ENCODE results near the gene INSIG2.
"Not testable (repeated sequence)": the region's sequence is repeated elsewhere in the genome, so short reads cannot be mapped to it uniquely, and the experiment has no call there.

The INSIG2 gene

DNA sequence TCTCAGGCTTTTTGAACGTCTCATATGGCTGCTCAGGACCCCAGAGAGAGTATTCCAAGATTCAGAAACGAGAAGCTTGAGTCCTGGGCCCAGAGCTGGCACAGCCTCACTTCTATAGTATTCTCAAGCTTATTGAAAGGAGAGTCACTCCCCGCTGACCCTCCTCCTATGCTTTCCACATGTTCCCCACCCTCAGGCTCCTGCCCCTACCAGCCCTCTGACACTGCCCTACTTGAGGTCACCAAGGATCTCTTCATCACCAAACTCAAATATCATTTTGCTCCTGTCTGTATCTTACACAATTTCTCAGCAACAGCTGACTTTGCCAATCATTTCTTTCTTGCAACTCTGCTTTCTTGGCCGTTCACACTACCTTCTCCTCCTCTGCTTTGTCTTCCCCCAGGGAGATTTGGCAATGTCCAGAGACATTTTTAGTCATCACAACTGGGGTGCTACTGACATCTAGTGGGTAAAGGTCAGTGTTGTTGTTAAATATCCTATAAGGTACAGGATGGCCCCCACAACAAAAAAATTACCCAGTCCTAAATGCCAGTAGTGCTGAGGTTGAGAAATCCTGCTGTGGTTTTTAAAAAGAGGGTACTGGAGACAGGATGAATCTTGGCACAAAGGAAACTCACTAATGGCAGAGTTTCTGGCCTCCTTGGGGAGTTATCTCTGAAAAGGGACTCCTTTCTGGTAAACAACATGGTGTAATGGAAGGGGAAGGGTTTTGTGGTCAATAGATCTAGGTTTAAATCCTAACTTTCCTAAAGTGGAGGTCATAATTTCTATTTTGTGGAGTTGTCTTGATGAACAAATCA is 26.9 kb upstream of the INSIG2 start:
- peak; percentile 65 for DNase-seq (ENCODE audit: low spot score)

DNA sequence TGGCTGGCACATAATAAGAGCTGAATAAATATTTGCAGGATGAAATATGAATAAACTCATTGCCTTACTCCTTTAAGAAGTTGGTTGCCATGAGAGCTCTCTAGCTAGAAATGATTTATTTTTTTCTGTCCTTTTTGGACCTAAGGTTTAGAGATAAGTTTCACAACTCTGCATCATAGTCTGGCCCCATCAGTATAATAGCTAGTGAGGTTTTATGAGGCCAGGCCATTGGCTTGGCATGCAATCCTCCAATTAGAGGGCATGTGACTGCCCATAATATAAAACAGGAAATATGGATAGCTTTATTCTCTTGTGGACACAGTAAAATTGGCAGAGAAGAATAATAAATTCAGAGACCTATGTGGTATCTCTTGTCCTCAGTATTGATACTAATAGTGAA is 26.2 kb upstream of the INSIG2 start:
- DNase-seq (ENCODE audit: low spot score), result no peak

DNA sequence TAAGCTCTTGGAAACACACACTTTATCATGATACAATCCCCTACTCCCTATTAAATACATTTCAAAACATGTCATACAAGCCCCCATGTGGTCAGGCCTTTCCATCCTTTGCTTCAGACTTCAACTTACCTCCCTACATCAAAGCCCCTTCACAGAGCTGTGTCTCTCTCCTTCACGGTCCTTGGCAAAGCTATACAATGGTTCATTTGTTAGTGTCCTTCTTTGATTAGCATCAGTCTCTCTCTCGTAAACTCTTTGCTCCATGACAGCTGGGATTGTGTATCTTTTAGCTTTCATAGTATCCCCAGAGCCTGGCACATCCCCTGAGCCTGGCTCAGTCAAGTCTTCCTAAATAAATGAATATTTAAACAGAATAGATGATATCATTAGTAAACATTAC is 25.6 kb upstream of the INSIG2 start:
- peak; percentile 52 for DNase-seq (ENCODE audit: low spot score)

DNA sequence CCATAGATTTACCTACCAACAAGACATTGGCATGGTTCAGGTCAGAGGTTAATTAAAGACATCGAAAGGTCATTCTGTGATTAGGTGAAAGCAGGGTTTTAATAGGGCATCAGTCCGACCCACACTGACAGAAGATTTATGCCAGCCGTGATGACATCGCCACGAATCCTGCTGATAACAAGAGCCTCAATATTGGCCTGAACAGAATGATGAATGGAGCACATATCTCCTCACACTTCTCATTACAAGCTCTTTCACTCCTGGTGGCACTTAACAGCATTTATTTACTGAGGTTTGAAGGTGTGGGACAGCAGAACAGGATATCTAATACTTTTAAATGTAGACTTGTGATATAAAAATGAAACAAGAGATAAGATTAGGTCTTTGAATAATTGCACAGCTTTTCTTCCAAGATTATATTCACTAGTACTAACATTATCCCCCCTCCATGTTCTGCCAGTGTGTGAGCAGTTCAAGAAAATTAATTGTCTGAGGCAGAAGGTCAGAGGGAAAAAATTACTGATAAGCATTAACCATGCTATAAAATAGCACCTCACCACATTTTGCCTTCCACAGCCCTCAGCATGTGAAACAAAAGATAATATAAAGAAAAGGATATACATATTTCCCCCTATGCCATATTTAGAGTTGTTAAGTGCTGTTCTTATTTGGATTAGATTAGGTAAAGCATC is 23.1 kb upstream of the INSIG2 start:
- DNase-seq (ENCODE audit: low spot score), result no peak

DNA sequence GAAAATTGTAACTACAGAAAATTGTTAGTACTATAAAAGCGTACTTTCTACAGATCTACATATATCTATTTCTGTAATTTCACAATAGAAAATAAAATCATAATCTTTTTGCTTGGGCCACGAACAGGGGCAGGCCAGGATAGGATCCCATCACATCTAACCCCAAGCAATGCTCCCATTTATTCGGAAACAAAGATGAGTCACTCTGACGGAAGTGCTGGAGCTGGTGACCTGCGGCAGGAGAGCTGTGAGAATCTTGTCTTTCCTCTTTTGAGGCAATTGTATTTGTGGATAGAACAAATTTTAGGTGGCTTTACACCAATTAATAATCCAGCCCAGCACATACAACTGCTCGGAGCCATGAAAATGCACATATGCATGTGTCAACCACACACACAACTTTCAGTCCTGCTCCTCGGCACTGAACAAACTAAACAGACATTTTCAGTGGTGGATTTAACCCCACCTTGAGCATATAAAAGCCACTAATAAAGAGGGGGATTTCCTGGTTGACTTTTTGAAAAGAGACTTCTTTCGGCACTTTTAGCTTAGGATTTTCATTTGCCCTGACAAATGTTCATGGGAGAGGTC is 22.3 kb upstream of the INSIG2 start:
- DNase-seq (ENCODE audit: low spot score), result no peak

DNA sequence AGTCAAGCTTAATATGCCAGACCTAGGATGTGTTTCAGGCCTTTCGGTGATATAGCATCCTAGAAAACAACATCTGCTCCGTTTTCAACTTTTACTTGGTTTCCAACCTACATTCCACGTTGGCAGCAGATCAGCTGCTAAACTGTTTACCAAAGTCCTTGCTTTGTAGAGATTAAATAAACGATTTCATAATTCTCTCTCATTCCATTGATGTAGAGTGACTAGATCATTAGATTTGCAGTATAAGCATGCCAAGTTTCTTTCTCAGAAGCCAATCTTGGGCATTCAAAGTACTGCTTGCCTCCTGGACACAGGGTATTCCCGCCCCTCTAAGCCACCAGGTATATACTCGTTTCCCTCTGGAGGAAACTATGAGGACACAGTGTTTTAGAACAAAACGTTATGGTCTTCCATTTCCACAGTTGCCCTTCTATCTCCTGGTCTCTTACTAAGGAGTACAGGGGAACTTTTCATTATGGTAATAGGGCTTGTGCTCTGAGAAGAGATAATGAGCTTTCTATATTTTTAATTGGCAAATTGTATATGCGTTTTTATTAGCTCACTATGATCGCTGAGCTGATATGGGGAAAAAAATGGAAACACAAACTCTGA is 10.5 kb upstream of the INSIG2 start:
- DNase-seq (ENCODE audit: low spot score), result no peak

DNA sequence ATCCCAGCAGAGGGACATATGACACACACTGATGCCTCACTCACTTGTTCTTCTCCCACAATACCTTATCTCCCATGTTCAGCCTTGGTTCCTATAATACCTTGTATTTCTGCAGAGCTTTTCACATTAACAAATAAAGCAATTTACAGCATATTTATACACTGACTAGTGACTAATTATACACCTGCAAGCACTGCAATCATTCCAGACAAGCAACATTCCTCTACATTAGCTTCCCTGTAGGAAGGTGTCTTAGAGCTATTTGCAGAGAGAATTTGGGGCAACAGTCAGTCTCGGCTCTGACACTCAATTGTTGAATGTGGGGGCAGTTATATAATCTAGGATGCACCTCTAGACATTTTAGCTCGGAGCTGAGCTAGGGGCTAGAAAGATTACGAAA is 9.5 kb upstream of the INSIG2 start:
- DNase-seq (ENCODE audit: low spot score), result no peak

DNA sequence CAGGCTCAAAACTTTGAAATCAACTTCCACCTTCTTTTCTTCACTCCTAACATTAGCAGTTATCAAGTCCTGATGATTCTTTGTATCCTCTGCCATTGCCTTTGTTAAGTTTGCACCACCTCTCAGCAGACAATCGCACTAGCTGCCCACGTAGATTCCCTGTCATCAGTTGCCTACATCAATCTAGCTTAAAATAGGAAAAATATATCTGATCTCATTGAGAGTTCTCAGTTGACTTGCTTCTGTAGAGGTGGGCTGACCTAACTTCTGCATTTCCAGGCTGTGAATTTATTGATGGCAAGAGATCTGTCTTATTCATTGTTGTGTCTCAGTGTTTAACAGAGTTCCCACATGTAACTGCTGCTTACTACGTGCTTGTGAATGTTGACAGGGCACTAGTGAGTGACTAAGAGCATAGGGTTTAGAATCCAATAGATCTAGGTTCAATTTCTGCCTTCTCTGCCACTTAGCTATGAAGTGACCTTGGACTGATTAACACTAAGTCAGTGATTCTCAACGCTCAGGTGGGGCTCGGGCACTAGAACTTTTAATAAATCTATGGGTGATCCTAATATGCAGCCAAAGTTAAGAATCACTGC is 3.7 kb upstream of the INSIG2 start:
- DNase-seq (ENCODE audit: low spot score), result no peak

DNA sequence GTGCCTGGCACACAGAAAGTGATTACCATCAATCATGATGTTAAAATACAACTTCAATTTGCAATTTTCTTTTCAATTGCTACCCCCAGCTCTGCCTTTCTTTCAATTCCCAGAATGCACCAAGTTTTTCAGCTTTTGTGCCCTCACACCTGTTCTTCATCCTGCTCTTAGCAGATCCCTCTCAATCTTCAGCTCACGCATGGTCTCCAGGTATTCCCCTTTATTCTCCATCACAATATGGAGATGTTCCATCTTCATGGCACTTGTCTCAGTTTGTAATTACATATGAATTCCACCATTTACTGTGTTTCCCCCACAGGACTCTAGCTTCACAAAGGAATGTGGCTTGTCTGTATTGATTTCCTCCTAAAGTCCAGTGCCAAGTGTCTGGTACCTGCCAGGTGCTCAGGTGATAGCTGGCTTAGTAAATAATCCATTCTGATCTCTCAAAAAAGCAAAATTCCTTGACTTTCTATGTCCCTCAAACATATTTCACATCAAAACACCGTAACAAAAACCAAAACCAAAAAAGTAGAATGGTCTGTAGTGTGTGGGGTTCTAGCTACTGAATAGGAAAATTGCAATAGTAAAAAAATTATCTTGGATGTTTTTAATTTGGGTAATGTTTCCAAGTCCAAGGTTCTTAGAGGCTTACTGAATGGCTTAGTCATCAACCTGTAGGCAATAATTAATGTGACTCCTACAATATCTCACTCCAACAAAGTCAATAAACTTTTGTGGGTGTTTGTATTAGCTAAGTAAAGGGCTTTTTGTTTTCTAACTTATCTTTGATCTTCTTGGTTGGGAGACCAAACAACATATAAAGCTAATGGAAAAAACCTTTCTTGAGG is 2.9 kb upstream of the INSIG2 start:
- no peak for DNase-seq (ENCODE audit: low spot score)

DNA sequence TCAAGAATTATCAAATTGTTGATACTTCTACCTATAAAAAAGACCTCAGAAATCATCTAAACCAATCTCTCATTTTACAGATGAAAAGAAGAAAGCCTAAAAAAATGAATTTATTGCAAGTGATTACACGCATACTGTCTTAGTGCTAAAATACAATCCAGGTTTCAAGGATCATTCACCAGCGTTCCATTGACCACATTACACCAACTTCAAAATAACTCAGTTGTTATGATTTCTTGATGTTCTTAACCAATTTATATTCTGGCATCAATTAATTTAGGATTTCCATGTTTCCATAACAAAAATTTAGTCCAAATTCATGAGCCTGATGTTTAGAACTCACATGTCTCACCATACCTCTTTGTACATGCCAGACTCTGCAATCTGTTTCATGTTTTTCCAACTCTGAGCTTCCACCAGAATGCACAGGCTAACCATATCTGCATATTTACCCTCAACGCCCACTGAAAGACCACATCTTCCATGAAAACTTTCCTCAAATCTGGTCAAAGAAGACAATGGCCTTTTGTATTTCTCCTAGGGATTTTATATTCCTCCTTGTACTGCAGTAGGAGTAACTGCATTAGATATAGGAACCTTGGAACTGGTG is 2.1 kb upstream of the INSIG2 start:
- no peak for DNase-seq (ENCODE audit: low spot score)

DNA sequence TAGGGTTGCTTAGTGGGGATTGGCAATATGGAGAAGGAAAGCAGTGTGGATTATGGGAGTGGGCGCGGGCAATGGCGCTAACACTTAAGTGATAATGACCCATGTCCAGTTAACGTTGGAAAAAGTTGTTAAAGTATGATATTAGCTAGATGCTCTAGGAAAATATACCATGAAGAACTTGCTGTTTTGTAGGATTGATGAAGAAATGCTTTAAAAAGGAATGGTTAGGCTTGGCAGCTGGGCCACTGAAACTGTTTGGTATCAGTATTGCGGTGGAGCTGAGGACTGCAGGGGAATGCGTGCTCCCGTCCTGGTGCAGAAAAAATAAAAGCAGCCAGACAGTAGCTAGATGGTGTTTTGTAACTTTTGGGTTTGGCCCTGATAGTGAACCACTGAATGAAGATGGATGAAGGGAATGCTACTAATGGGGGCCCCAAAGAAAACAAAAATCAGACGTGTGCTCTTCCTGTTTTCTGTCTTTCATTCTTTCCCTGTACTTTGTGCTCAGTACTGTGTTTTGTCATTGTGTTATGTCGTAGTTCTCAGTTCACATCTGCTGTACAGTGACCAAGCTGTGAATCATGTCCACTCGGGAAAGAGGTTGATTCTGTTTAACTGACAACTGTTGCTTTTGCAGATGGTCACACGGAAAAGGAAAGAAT is 999 bp downstream of the INSIG2 start:
- peak; percentile 25 for DNase-seq (ENCODE audit: low spot score)

DNA sequence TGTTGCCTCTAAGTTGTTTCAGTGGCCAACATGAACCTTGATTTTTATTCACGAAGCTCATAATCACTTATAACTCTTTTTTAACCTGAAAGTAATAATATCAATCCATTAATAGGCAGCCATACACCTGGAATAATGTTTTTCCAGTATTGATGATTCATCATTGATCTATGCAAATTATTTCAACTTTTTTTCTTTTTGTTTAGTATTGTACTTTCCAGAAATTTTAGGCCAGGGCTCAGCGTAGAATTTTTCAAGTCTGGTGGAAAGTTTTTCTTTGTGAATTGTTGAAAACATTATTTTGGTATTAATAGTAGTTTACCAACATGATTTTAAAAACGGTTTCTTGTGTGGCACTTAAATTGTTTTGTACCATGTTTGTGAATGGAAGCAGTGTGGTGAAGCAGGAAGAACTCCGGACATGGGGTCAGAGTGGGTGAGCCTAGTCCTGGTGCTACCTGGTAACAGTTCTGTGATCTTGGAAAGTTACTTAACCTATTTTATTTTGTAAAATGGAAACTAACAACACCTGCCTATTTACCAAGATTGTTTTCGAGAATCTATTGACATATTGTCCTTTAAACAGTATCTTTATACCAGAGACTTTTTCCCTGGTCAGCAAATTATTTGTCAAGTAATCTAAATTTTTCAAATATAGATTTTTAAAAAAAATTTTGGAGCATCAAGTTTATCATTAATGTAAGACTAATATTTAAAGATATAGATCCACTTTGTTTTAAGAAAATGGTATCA is 2.3 kb downstream of the INSIG2 start:
- DNase-seq (ENCODE audit: low spot score), result no peak

DNA sequence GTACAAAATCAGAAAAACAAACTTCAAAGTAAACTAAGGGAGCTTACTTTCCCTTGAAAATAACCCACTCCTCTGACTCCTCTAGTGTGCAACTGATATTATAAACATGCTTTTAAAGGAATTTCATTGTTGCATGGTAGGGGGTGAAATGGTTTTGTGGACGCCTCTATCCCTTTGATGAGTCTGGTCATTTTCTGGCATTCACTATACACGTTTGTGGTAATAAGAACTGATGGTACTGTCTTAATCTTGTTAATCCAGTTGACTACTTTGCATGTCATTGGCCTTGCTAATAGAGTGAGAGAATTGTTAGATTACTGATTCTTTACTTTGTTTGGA is 2.8 kb downstream of the INSIG2 start:
- no peak for DNase-seq (ENCODE audit: low spot score)

DNA sequence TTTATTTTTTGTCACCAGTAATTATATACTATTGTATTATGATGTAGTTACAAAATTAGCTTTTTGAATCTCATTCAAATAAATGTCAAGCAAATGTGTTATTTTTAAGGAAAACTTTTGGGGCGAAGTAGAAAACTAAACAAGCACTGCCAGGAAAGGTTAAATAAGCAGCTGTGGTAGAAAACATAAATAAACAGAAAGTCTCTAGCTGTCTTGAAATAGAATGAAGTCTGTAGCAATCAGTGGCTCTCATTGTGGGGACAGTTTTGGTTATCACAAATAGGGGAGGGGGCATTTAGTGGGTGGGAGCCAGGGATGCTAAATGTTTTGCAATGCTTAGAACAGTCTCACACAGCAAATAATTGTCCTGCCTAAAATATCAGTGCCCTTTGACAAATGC is 3.4 kb downstream of the INSIG2 start:
- DNase-seq (ENCODE audit: low spot score), result no peak

DNA sequence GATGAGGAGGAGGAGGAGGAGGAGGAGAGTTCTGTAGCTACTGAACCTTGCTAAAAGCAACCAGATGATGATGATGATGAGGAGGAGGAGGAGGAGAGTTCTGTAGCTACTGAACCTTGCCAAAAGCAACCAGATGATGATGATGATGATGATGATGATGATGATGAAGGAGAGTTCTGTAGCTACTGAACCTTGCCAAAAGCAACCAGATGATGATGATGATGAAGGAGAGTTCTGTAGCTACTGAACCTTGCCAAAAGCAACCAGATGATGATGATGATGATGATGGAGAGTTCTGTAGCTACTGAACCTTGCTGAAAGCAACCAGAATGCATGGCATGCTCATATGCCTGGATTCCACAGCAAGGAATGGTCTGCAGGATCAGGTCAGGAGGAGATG is 5.8 kb downstream of the INSIG2 start:
- DNase-seq (ENCODE audit: low spot score), result not testable (repeated sequence)

DNA sequence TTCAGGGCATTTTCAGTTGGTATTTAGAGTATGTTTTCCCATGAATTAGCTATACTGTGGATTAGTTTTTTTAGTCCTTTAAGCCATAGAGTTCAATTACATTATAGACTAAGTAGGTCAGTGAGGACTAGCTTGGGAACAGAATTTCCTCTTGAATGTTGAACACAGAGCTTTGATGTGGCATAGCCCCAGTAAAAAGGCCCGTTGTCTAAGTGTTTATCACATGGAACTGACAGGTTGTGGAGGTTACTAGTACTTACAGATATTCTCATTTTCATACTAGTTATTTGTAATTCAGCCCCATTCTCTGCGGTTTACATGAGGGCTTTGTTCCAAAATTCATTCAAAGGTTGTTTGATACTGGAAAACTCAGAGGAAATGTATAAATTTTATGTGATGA is 6.2 kb downstream of the INSIG2 start:
- no peak for DNase-seq (ENCODE audit: low spot score)

DNA sequence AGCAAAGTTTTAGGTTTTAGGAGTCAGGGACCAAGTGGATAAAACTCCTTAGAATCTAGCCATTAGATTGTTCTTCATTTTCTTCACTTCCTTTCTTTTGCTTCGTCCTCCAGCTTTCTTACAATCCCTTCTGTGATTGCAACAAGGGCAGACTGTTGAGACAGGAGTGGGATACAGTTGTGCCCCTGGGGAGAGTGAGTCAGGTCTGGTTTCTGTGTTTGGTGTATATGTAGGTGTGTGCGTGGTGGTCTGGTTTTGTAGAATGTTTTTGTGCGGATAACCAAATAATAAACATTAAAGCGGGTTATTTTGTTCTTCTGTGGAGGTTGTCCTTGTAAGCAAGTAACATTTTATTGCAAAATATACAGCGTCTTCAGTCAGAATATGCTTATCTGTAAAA is 7.3 kb downstream of the INSIG2 start:
- no peak for DNase-seq (ENCODE audit: low spot score)

DNA sequence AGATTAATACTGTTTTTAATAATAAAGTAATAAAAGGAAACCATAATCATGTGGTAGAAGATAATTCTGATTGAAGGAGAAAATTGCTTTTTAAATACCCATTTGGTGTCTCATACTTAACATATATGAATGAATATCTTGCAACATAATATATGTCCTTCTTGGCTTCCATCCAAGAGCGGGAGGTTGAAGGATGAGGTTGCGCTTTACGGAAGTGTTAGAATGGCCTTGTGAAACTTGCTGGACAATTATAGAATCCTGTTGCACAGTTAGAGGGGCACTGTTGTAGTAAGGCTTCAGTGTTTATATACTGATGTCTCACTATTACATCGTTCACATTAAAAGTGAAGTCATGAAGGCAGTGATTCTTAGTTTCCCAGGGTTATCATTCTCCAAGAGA is 9.4 kb downstream of the INSIG2 start:
- DNase-seq (ENCODE audit: low spot score), result no peak

DNA sequence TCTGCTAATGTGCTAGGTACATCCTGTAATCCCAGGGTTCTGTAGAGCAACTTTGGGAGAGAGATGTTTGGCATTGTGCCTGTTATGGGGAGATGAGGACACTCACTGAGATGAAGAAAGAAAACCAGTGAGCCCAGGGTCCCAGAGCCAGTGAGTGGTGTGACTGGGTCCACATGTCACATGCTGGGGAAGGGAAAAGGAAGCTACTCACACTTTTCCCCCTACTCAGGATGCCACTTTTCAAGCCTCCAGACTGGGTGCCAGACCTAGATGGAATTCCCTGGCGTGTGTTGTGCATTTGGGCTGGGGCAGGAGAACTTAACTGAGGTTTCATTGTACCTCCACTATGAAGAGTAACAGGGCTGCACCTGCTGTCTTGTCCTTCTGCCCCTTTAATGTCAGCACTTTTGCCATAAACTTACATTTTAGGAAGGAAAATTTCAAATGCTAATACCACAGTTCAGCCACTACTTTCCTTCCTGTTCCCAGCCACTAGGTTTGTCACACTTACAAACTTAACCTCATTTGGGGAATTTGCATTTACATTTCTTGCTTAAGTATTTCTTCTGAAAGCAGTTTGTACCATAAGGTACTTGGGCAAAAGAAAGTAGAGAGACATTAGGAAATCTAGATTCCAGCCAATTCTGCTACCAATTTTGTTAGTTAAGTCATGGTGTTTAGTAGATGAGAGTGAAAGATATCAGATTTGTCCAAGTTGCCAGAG is 10.2 kb downstream of the INSIG2 start:
- no peak for DNase-seq (ENCODE audit: low spot score)
